A673 (cell line): ENCODE data around the gene HSH2D. TPM values are rescaled to one million over a fixed set of nuclear protein-coding genes. Genes with fewer than 3 reads are reported as not detected.

Experiments used
- BruUV-seq: library from RNA; stranded (reverse); fragments of 400-500 nt; replicated peaks from 2 replicates; lab custom pipeline; 2021; lab: Mats Ljungman, UMichigan
- CTCF ChIA-PET: fragments of 300-600 bp; sonication (Branson Sonifier 250); formaldehyde crosslinking; loops from one replicate; lab custom pipeline; 2022; ENCODE audit warnings: antibody characterized with exemption; lab: Charles Lee
- POLR2A ChIA-PET: fragments of 300-600 bp; sonication (Branson Sonifier 250); formaldehyde crosslinking; loops from one replicate; lab custom pipeline; 2022; ENCODE audit warnings: antibody characterized with exemption; ENCODE audit not compliant: low non-redundant PET; lab: Charles Lee
- DNase-seq: peaks from one replicate; pipeline ENCODE4 v3.0.0-alpha.2; 2015; ENCODE audit warnings: low spot score
- H3K27ac ChIP-seq: fragments of 200-600 bp; sonication (generic); 2 replicates; pipeline ENCODE4 v1.5.1; 2016; ENCODE audit warnings: mixed run types, low read depth, mild to moderate bottlenecking, mixed read lengths, antibody characterized with exemption, low read length; ENCODE audit not compliant: poor library complexity, severe bottlenecking
- H3K27me3 ChIP-seq: fragments of 200-600 bp; sonication (generic); replicated peaks from 2 replicates; pipeline ENCODE4 v1.6.1; 2017; ENCODE audit warnings: mixed run types, low read depth, mild to moderate bottlenecking, mixed read lengths, antibody characterized with exemption, low read length; ENCODE audit not compliant: insufficient read depth, poor library complexity
- H3K36me3 ChIP-seq: fragments of 200-600 bp; sonication (generic); 2 replicates; pipeline ENCODE4 v1.6.1; 2016; ENCODE audit warnings: mixed run types, mild to moderate bottlenecking, mixed read lengths, antibody characterized with exemption, low read length; ENCODE audit not compliant: insufficient read depth, poor library complexity, severe bottlenecking
- H3K4me1 ChIP-seq: fragments of 200-600 bp; sonication (generic); 2 replicates; pipeline ENCODE4 v1.6.1; 2017; ENCODE audit warnings: mixed run types, mild to moderate bottlenecking, mixed read lengths, antibody characterized with exemption, low read length; ENCODE audit not compliant: insufficient read depth, poor library complexity, severe bottlenecking
- H3K4me3 ChIP-seq: fragments of 200-600 bp; sonication (generic); 2 replicates; pipeline ENCODE4 v1.5.1; 2016; ENCODE audit warnings: low read depth, mixed run types, mild to moderate bottlenecking, mixed read lengths, low read length; ENCODE audit not compliant: poor library complexity, severe bottlenecking
- H3K9me3 ChIP-seq: fragments of 200-600 bp; sonication (generic); 2 replicates; pipeline ENCODE4 v1.6.1; 2016; ENCODE audit warnings: mixed run types, low read depth, mild to moderate bottlenecking, mixed read lengths, antibody characterized with exemption, low read length; ENCODE audit not compliant: poor library complexity, severe bottlenecking
- EZH2 ChIP-seq: fragments of 200-600 bp; sonication (generic); IDR thresholded peaks from 2 replicates; pipeline ENCODE4 v1.6.1; 2017; ENCODE audit warnings: borderline replicate concordance, low read depth, mild to moderate bottlenecking, mixed read lengths, antibody characterized with exemption, low read length; ENCODE audit not compliant: poor library complexity, severe bottlenecking
- intact Hi-C: fragments of 100-400 bp; cut with micrococcal nuclease; formaldehyde crosslinking; loops from one replicate; pipeline ENCODE4 v1.10.0; 2022; ENCODE audit not compliant: unreplicated experiment
- total RNA-seq: library from RNA; stranded (reverse); gene quantifications from 2 replicates; pipeline ENCODE4 v1.2.3, GENCODE V29; 2021
- TF ChIP-seq, protein P1 (sequence below): fragments of 300-800, 200-600 bp; sonication (generic); conservative IDR thresholded peaks from 2 replicates; pipeline ENCODE4 v1.5.1; 2017; ENCODE audit warnings: low read depth, mild to moderate bottlenecking, antibody characterized with exemption, low read length, moderate library complexity, mixed read lengths

Gene HSH2D
- total RNA-seq, 1 experiment from 2014 or later: not detected

DNA sequence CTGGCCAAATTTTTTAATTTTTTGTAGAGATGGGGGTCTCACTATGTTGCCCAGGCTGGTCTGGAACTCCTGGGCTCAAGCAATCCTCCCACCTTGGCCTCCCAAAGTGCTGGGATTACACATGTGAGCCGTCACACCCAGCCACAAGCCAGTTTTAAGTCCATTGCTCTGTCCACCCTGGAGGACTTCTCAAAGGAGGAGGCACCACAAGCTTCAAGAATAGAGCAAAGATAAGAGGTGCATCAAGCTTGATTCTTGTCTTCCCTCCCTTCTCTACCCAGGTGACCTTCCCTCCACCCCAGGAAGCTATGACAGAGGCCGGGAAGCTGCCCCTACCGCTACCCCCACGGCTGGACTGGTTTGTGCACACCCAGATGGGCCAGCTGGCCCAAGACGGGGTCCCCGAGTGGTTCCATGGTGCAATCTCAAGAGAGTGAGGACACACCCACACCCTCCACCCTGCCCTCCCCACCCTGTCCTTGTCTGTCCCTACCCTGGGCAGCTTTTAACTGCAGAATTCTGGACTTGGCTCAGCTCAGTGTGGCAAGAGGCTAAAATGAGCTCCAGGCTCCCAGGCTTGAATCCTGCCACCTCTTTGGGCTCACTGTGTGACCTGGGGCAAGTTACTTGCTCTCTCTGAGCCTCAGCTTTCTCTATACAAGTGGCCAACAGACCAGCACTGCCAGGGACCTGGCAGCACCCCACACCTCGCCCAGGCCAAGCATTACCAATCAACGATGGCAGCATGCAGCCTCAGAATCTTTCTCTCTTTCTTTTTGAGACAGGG, 5.2 kb downstream of the HSH2D start:
- intact Hi-C loops: no loop called here
- Histone ChIP-seq H3K9me3 (no peaks in the 10 kb centered on the region), H3K36me3 (no peaks in the 10 kb centered on the region), H3K4me1 (no peaks in the 10 kb centered on the region), H3K4me3 (no peak overlapping the region), H3K27ac (no peak overlapping the region), H3K27me3 (no peaks in the 10 kb centered on the region)
- TF ChIP-seq, protein P1, sequence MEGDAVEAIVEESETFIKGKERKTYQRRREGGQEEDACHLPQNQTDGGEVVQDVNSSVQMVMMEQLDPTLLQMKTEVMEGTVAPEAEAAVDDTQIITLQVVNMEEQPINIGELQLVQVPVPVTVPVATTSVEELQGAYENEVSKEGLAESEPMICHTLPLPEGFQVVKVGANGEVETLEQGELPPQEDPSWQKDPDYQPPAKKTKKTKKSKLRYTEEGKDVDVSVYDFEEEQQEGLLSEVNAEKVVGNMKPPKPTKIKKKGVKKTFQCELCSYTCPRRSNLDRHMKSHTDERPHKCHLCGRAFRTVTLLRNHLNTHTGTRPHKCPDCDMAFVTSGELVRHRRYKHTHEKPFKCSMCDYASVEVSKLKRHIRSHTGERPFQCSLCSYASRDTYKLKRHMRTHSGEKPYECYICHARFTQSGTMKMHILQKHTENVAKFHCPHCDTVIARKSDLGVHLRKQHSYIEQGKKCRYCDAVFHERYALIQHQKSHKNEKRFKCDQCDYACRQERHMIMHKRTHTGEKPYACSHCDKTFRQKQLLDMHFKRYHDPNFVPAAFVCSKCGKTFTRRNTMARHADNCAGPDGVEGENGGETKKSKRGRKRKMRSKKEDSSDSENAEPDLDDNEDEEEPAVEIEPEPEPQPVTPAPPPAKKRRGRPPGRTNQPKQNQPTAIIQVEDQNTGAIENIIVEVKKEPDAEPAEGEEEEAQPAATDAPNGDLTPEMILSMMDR: no peak
- TF ChIP-seq EZH2: no peak
- ChIA-PET CTCF (no interaction called here), POLR2A (no interaction called here)
- no TSS peak for BruUV-seq
- DNase-seq: no peak

DNA sequence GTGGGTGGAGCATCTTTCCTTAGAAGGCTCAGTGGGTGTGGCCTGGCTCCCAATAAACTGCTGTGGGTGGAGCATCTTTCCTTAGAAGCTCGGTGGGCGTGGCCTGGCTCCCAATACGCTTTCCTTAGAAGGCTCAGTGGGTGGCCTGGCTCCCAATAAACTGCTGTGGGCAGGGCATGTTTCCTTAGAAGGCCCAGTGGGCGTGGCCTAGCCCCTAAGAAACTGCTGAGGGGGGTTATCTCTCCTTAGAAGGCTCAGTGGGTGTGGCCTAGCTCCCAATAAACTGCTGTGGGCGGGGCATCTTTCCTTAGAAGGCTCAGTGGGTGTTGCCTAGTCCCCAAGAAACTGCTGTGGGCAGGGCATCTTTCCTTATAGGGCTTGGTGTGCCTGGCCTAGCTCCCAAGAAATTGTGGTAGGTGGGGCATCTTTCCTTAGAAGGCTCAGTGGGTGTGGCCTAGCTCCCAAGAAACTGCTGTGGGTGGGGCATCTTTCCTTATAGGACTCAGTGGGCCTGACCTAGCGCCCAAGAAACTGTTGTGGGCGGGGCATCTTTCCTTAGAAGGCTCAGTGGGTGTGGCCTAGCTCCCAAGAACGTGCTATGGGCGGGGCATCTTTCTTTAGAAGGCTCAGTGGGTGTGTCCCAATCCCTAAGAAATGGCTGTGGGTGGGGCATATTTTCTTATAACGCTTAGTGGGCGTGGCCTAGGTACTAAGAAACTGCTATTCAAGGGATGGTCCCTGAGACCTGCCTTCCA, 10.3 kb downstream of the HSH2D start:
- no TSS peak for BruUV-seq
- Histone ChIP-seq H3K27me3 (no peaks in the 10 kb centered on the region), H3K27ac (no peak overlapping the region), H3K9me3 (no peaks in the 10 kb centered on the region), H3K4me1 (no peaks in the 10 kb centered on the region), H3K4me3 (no peak overlapping the region), H3K36me3 (no peaks in the 10 kb centered on the region)
- DNase-seq: peak; percentile 46
- TF ChIP-seq, protein P1: no peak
- intact Hi-C loops: no loop called here
- CTCF ChIA-PET: no interaction called here
- POLR2A ChIA-PET: no interaction called here

DNA sequence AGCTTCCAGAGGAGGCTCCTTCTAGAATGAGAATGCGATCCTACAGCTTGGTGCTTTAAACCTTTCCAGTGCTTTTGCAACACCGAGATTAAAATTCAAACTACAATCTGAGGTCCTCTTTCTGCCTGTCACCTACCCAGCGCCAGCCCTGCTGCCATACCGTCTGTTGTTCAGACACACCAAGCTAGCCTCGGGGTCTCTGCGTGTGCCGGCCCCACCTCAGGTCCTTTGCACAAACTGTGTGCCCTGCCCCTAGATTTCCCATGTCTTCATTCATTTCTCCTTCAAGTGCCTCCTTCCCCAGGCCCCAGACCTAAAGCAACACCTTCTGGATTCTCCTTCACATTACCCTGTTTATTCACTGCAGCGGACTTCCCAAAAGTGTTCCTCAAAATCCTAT, 11.1 kb downstream of the HSH2D start:
- H3K27ac ChIP-seq: no peak overlapping the region
- H3K27me3 ChIP-seq: no peaks in the 10 kb centered on the region
- TF ChIP-seq, protein P1: no peak
- no peak for TF ChIP-seq EZH2
- no peak overlapping the region for H3K4me3 ChIP-seq
- ChIA-PET POLR2A (no interaction called here), CTCF (no interaction called here)
- H3K9me3 ChIP-seq: no peaks in the 10 kb centered on the region
- intact Hi-C loops: no loop called here
- no TSS peak for BruUV-seq
- no peaks in the 10 kb centered on the region for H3K4me1 ChIP-seq
- no peak for DNase-seq
- no peaks in the 10 kb centered on the region for H3K36me3 ChIP-seq
